ENCODE data around the gene DOK3.

DNA sequence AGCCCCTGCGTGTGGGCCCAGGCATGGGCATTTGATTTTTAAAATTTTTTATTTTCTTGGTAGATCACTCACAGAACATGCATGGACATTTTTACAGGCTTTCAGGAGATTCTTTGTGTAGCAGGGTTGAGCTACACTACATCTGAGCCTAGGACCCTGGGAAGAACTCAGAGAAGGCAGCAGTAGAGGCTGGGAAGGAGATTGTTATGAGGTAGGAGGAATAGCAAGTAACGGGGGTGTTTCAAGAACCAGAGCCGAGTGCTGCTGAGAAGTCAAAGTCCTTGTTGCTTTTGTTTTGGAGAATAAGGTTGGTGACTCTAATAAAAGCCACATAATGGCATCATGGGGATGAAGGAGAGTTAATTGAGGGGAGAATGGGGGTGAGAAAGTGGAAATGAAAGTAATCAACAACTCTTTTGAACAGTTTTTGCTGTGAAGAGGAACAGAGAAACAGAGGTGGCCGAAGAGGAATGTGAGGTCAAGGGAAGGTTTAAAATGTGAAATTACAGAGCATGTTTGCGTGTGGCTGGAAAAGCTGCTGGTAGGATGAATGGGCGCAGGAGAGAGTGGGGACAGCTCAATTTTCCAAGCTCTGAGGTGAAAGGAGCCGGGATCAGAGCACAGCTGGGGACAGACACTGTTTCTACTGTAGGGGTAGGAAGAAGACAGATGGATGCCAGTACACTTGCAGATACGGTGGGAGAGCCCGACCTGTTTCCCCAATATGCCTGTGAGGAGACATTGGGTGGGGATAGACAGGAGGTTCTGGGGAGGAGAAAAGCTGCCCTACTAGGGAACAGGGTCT, 7.5 kb downstream of the DOK3 start:
- no peak for TF ChIP-seq GLIS3 (CRISPR knock-in tag; IDR thresholded peaks at IDR 0.05)
- no peak for TF ChIP-seq RARB (CRISPR knock-in tag; IDR thresholded peaks at IDR 0.05)
- no peak for TF ChIP-seq ZFP3 (CRISPR knock-in tag; IDR thresholded peaks at IDR 0.05)
- TF ChIP-seq POU6F1 (CRISPR knock-in tag; IDR thresholded peaks at IDR 0.05; ENCODE audit: borderline replicate concordance, low read depth): no peak
- no peak for TF ChIP-seq TCF4 (CRISPR knock-in tag; IDR thresholded peaks at IDR 0.05; ENCODE audit: borderline replicate concordance)
- TF ChIP-seq ZNF8 (CRISPR knock-in tag; IDR thresholded peaks at IDR 0.05): no peak
- TF ChIP-seq ARNTL (CRISPR knock-in tag; IDR thresholded peaks at IDR 0.05; ENCODE audit: borderline replicate concordance, low read depth): no peak
- no peak for TF ChIP-seq ZNF70 (CRISPR knock-in tag; IDR thresholded peaks at IDR 0.05)
- TF ChIP-seq CREB5 (CRISPR knock-in tag; IDR thresholded peaks at IDR 0.05; ENCODE audit: low read depth): no peak

Measured in SK-N-SH treated with all-trans-retinoic acid at 6 μM for 48 hours (cell line).